ENCODE results near the gene ZNF175. TPM values are rescaled to one million over a fixed set of nuclear protein-coding genes. Genes with fewer than 3 reads are reported as not detected.

ZNF175 gene
- total RNA-seq, 2 donors from 2014 or later = 6.6 to 15.6 TPM

GRCh38 chr19:51602189-51602854, 31.2 kb downstream of the ZNF175 start:
- TF ChIP-seq CTCF (IDR thresholded peaks at IDR 0.05) = no peak
- Histone ChIP-seq H3K27ac (no peak overlapping the region), H3K4me1 (ENCODE audit: control insufficient read depth in 1 of 2, low read depth in 2 of 2) (no peaks in the 10 kb centered on the region), H3K27me3 (replicated peaks; ENCODE audit: insufficient read depth) (peaks cover 8% of the 10 kb centered on the region), H3K36me3 (no peaks in the 10 kb centered on the region), H3K4me3 (no peak overlapping the region), H3K9me3 (no peaks in the 10 kb centered on the region)
- ATAC-seq (ENCODE audit: insufficient number of reproducible peaks, low FRiP score, low read depth) = no peak
- DNase-seq (ENCODE audit: low spot score) = no peak

GRCh38 chr19:51607077-51607476, 36.0 kb downstream of the ZNF175 start:
- Histone ChIP-seq H3K4me1 (ENCODE audit: control insufficient read depth in 1 of 2, low read depth in 2 of 2) (no peaks in the 10 kb centered on the region), H3K27ac (no peak overlapping the region), H3K9me3 (no peaks in the 10 kb centered on the region), H3K36me3 (no peaks in the 10 kb centered on the region), H3K4me3 (no peak overlapping the region), H3K27me3 (replicated peaks; ENCODE audit: insufficient read depth) (no peaks in the 10 kb centered on the region)
- TF ChIP-seq CTCF (IDR thresholded peaks at IDR 0.05) = no peak
- DNase-seq (ENCODE audit: low spot score) (no peak), ATAC-seq (ENCODE audit: insufficient number of reproducible peaks, low FRiP score, low read depth) (no peak)

GRCh38 chr19:51607920-51608562, 37.0 kb downstream of the ZNF175 start:
- no peak for TF ChIP-seq CTCF (IDR thresholded peaks at IDR 0.05)
- no peak overlapping the region for H3K27ac ChIP-seq
- no peaks in the 10 kb centered on the region for H3K4me1 ChIP-seq (ENCODE audit: control insufficient read depth in 1 of 2, low read depth in 2 of 2)
- H3K4me3 ChIP-seq = no peak overlapping the region
- no peaks in the 10 kb centered on the region for H3K9me3 ChIP-seq
- no peaks in the 10 kb centered on the region for H3K36me3 ChIP-seq
- no peaks in the 10 kb centered on the region for H3K27me3 ChIP-seq (replicated peaks; ENCODE audit: insufficient read depth)
- no peak for ATAC-seq (ENCODE audit: insufficient number of reproducible peaks, low FRiP score, low read depth)
- DNase-seq (ENCODE audit: low spot score) = no peak

- TF ChIP-seq CTCF (IDR thresholded peaks at IDR 0.05) = no peak
These were observed 39.5 kb downstream of the ZNF175 start for GRCh38 chr19:51610576-51610975.

GRCh38 chr19:51614789-51615188, 43.7 kb downstream of the ZNF175 start:
- Histone ChIP-seq H3K4me3 (no peak overlapping the region), H3K27me3 (replicated peaks; ENCODE audit: insufficient read depth) (no peaks in the 10 kb centered on the region), H3K27ac (no peak overlapping the region), H3K9me3 (no peaks in the 10 kb centered on the region), H3K36me3 (no peaks in the 10 kb centered on the region), H3K4me1 (ENCODE audit: control insufficient read depth in 1 of 2, low read depth in 2 of 2) (no peaks in the 10 kb centered on the region)
- ATAC-seq (ENCODE audit: insufficient number of reproducible peaks, low FRiP score, low read depth) (no peak), DNase-seq (ENCODE audit: low spot score) (no peak)
- no peak for TF ChIP-seq CTCF (IDR thresholded peaks at IDR 0.05)

More at GRCh38 chr19:51610576-51610975, 39.5 kb downstream of the ZNF175 start:
- Histone ChIP-seq H3K4me1 (ENCODE audit: control insufficient read depth in 1 of 2, low read depth in 2 of 2) (no peaks in the 10 kb centered on the region), H3K36me3 (no peaks in the 10 kb centered on the region), H3K27me3 (replicated peaks; ENCODE audit: insufficient read depth) (no peaks in the 10 kb centered on the region), H3K9me3 (no peaks in the 10 kb centered on the region), H3K4me3 (no peak overlapping the region), H3K27ac (no peak overlapping the region)
- DNase-seq (ENCODE audit: low spot score) (no peak), ATAC-seq (ENCODE audit: insufficient number of reproducible peaks, low FRiP score, low read depth) (no peak)
